CD4-positive, alpha-beta T cell (primary cell): ENCODE results near the gene TMC7. TPM values are rescaled to one million over a fixed set of nuclear protein-coding genes. Genes with fewer than 3 reads are reported as not detected.

Experiments
- ATAC-seq: fragments of 200-7000 bp; cut with Tn5 transposase; one replicate; pipeline ENCODE4 v1.10.0; 2022; ENCODE audit warnings: mild to moderate bottlenecking; ENCODE audit not compliant: poor library complexity
- CTCF ChIA-PET: fragments of 350-600 bp; sonication (Branson Sonifier 250); formaldehyde crosslinking; loops from one replicate; lab custom pipeline; 2021; ENCODE audit warnings: antibody characterized with exemption, inconsistent platforms; lab: Charles Lee
- POLR2A ChIA-PET: fragments of 350-600 bp; sonication (Branson Sonifier 250); formaldehyde crosslinking; loops from one replicate; lab custom pipeline; 2021; ENCODE audit warnings: antibody characterized with exemption, inconsistent platforms; lab: Charles Lee
- DNase-seq, 14 experiments: peaks; one replicate each; pipeline ENCODE4 v3.0.0-alpha.2; 2013 to 2020; ENCODE audit warnings: mixed read lengths in 2 of 14
- H3K27ac ChIP-seq, 2 donors: one replicate each; pipeline versions ENCODE4 v1.5.1 to v1.7.0; 2013; ENCODE audit warnings: low read length in 2 of 2, low read depth in 1 of 2, mild to moderate bottlenecking in 1 of 2
- H3K27me3 ChIP-seq, 2 experiments: 1 replicate in 1 of 2; 2 replicates in 1 of 2; pipeline versions ENCODE4 v1.6.1 to v1.7.0; 2013; ENCODE audit warnings: low read length in 2 of 2, control low read depth in 1 of 2, mild to moderate bottlenecking in 1 of 2, moderate library complexity in 1 of 2; ENCODE audit not compliant: insufficient read depth in 2 of 2, control insufficient read depth in 1 of 2
- H3K36me3 ChIP-seq: one replicate; pipeline ENCODE4 v1.6.1; 2013; ENCODE audit warnings: low read length, control low read depth; ENCODE audit not compliant: insufficient read depth
- H3K4me1 ChIP-seq: one replicate; pipeline ENCODE4 v1.6.1; 2013; ENCODE audit warnings: low read length, control low read depth; ENCODE audit not compliant: insufficient read depth
- H3K4me3 ChIP-seq: one replicate; pipeline ENCODE4 v1.5.1; 2013; ENCODE audit warnings: mild to moderate bottlenecking, low read length, moderate library complexity
- H3K9me3 ChIP-seq, 2 experiments: 1 replicate in 1 of 2; 2 replicates in 1 of 2; pipeline versions ENCODE4 v1.6.1 to v1.7.0; 2013; ENCODE audit warnings: low read length in 2 of 2, mild to moderate bottlenecking in 2 of 2, control low read depth in 1 of 2, moderate library complexity in 1 of 2; ENCODE audit not compliant: control insufficient read depth in 1 of 2, insufficient read depth in 1 of 2
- H3K27ac Mint-ChIP-seq: one replicate; pipeline ENCODE4 v1.8.0; 2020; ENCODE audit warnings: mixed read lengths
- H3K27me3 Mint-ChIP-seq: one replicate; pipeline ENCODE4 v1.8.0; 2021; ENCODE audit warnings: mixed read lengths
- H3K36me3 Mint-ChIP-seq: one replicate; pipeline ENCODE4 v1.8.0; 2021; ENCODE audit warnings: low read depth, mixed read lengths
- H3K4me1 Mint-ChIP-seq: one replicate; pipeline ENCODE4 v1.8.0; 2021; ENCODE audit warnings: low read depth, mixed read lengths
- H3K4me3 Mint-ChIP-seq: one replicate; pipeline ENCODE4 v1.8.0; 2020; ENCODE audit warnings: mild to moderate bottlenecking, mixed read lengths
- H3K9me3 Mint-ChIP-seq: one replicate; pipeline ENCODE4 v1.8.0; 2020; ENCODE audit warnings: mixed read lengths
- CTCF ChIP-seq: fragments of 200-600 bp; IDR thresholded peaks from one replicate; pipeline ENCODE4 v1.8.0; 2022; ENCODE audit warnings: antibody characterized with exemption, mild to moderate bottlenecking
- intact Hi-C, 2 experiments: fragments of 100-400 bp; cut with DNase I in 1 of 2; cut with micrococcal nuclease in 1 of 2; formaldehyde crosslinking; loops; one replicate each; pipeline versions ENCODE4 v1.15.1 to v1.9.0; 2023 to 2025; cut with DNase I, micrococcal nuclease
- total RNA-seq, 174 experiments: library from RNA in 2 of 174; stranded (reverse) in 2 of 174; gene quantifications; one replicate each; pipeline ENCODE4 v1.2.3 and lab custom pipeline; 2021 to 2026

TMC7 gene
- total RNA-seq, 2 experiments from 2014 or later, result not detected

GRCh38 chr16:19046062-19046461, 62.3 kb downstream of the TMC7 start:
- no peak for ATAC-seq
- no peaks in the 10 kb centered on the region for H3K4me1 Mint-ChIP-seq
- CTCF ChIA-PET, result no interaction called here
- H3K9me3 ChIP-seq, result no peaks in the 10 kb centered on the region
- H3K27me3 ChIP-seq, result no peaks in the 10 kb centered on the region
- TF ChIP-seq CTCF, result no peak
- no peak overlapping the region for H3K27ac ChIP-seq
- intact Hi-C loops, result loop anchor here in 1 of 2 experiments (5.0 kb wide), 1 partner anchor 49 kb away; no protein-coding TSS in a partner anchor
- H3K27ac Mint-ChIP-seq, result no peak overlapping the region
- no peaks in the 10 kb centered on the region for H3K9me3 Mint-ChIP-seq
- H3K36me3 ChIP-seq, result no peaks in the 10 kb centered on the region
- no peak overlapping the region for H3K4me3 ChIP-seq
- no peaks in the 10 kb centered on the region for H3K36me3 Mint-ChIP-seq
- DNase-seq, result no peak
- POLR2A ChIA-PET, result no interaction called here
- no peak overlapping the region for H3K4me3 Mint-ChIP-seq
- H3K27me3 Mint-ChIP-seq, result peaks cover 4% of the 10 kb centered on the region
- no peaks in the 10 kb centered on the region for H3K4me1 ChIP-seq

- intact Hi-C loops, result loop anchor here in 1 of 2 experiments (10.0 kb wide), 2 partner anchors 1588 to 1842 kb away; partner anchors contain the start of genes DCUN1D3, LYRM1 and XYLT1
These were observed 79.0 kb downstream of the TMC7 start for GRCh38 chr16:19062706-19063105.

GRCh38 chr16:19066988-19067348, 83.2 kb downstream of the TMC7 start:
- ChIA-PET POLR2A (interaction anchor here (0.8 to 2.2 kb wide), 8 partner anchors 18 to 489 kb away, joined by 3 to 16 read pairs (median 4); partner anchors contain the start of genes ARL6IP1, CCP110, RPS15A and SMG1), CTCF (interaction anchor here (1.0 to 1.5 kb wide), 2 partner anchors 20 to 488 kb away, joined by 7 to 8 read pairs; partner anchors contain the start of gene VPS35L)
- TF ChIP-seq CTCF, result no peak
- H3K4me3 Mint-ChIP-seq, result peak overlapping the region; percentile 96
- ATAC-seq (no peak), DNase-seq (no peak)
- no peaks in the 10 kb centered on the region for H3K27me3 Mint-ChIP-seq
- Histone ChIP-seq H3K27ac (peak overlapping the region; percentile 99 to 100), H3K9me3 (no peaks in the 10 kb centered on the region), H3K36me3 (no peaks in the 10 kb centered on the region), H3K27me3 (no peaks in the 10 kb centered on the region), H3K4me3 (no peak overlapping the region), H3K4me1 (peaks cover 12% of the 10 kb centered on the region)
- H3K36me3 Mint-ChIP-seq, result peaks cover 10% of the 10 kb centered on the region
- H3K9me3 Mint-ChIP-seq, result no peaks in the 10 kb centered on the region
- intact Hi-C loops, result loop anchor here (2.0 to 10.0 kb wide), 10 partner anchors 265 to 1838 kb away; partner anchors contain the start of genes CCP110 (in 2 of the 2), GDE1 (in 2 of the 2), VPS35L (in 2 of the 2) and ARL6IP1 (in 1 of the 2)
- H3K27ac Mint-ChIP-seq, result peak overlapping the region; percentile 86
- peaks cover 15% of the 10 kb centered on the region for H3K4me1 Mint-ChIP-seq

More at GRCh38 chr16:19062706-19063105, 79.0 kb downstream of the TMC7 start:
- no peak for TF ChIP-seq CTCF
- Histone ChIP-seq H3K9me3 (no peaks in the 10 kb centered on the region), H3K27me3 (peaks cover 0 to 2% of the 10 kb centered on the region in 2 experiments), H3K36me3 (no peaks in the 10 kb centered on the region), H3K27ac (no peak overlapping the region), H3K4me1 (peaks cover 4% of the 10 kb centered on the region), H3K4me3 (no peak overlapping the region)
- Mint-ChIP-seq H3K9me3 (no peaks in the 10 kb centered on the region), H3K4me1 (peaks cover 5% of the 10 kb centered on the region), H3K36me3 (peaks cover 1% of the 10 kb centered on the region), H3K4me3 (no peak overlapping the region), H3K27ac (no peak overlapping the region), H3K27me3 (peaks cover 4% of the 10 kb centered on the region)
- DNase-seq (no peak), ATAC-seq (no peak)
- POLR2A ChIA-PET, result no interaction called here
- CTCF ChIA-PET, result no interaction called here
